GM23338 (cell line): Measurements from ENCODE around the gene MBLAC1. TPM values are rescaled to one million over a fixed set of nuclear protein-coding genes. Genes with fewer than 3 reads are reported as not detected.

Source experiments
- ATAC-seq: fragments of 200-7000 bp; cut with Tn5 transposase; 3 replicates; pipeline ENCODE4 v1.9.1; 2020
- DNase-seq: peaks from one replicate; pipeline ENCODE4 v3.0.0-alpha.2; 2015; ENCODE audit warnings: low spot score
- H2AFZ ChIP-seq: fragments of 200-600 bp; sonication (generic); 2 replicates; pipeline ENCODE4 v1.8.0; 2016; ENCODE audit warnings: antibody characterized with exemption, mild to moderate bottlenecking, moderate library complexity
- H3F3A ChIP-seq: fragments of 200-600 bp; sonication (generic); replicated peaks from 2 replicates; pipeline ENCODE4 v1.8.0; 2017; ENCODE audit warnings: antibody characterized with exemption, mixed run types, low read depth
- H3K27ac ChIP-seq: fragments of 200-600 bp; sonication (generic); 2 replicates; pipeline ENCODE4 v1.6.1; 2016; ENCODE audit warnings: low read depth
- H3K27me3 ChIP-seq: fragments of 200-600 bp; sonication (generic); 2 replicates; pipeline ENCODE4 v1.8.0; 2016; ENCODE audit warnings: mild to moderate bottlenecking, mixed run types, moderate library complexity; ENCODE audit not compliant: insufficient read depth
- H3K36me3 ChIP-seq: fragments of 200-600 bp; sonication (generic); 2 replicates; pipeline ENCODE4 v1.8.0; 2016; ENCODE audit warnings: mild to moderate bottlenecking; ENCODE audit not compliant: insufficient read depth
- H3K4me1 ChIP-seq: fragments of 200-600 bp; sonication (generic); 2 replicates; pipeline ENCODE4 v1.8.0; 2016; ENCODE audit warnings: mild to moderate bottlenecking, moderate library complexity; ENCODE audit not compliant: insufficient read depth
- H3K4me2 ChIP-seq: fragments of 200-600 bp; sonication (generic); 2 replicates; pipeline ENCODE4 v1.7.1; 2017; ENCODE audit warnings: mixed run types
- H3K4me3 ChIP-seq: fragments of 200-600 bp; sonication (generic); 2 replicates; pipeline ENCODE4 v1.6.1; 2016; ENCODE audit warnings: mixed run types
- H3K79me2 ChIP-seq: fragments of 200-600 bp; sonication (generic); replicated peaks from 2 replicates; pipeline ENCODE4 v1.8.0; 2017; ENCODE audit warnings: mild to moderate bottlenecking; ENCODE audit not compliant: insufficient read depth
- H3K9me2 ChIP-seq: fragments of 200-600 bp; sonication (generic); 2 replicates; pipeline ENCODE4 v1.8.0; 2017; ENCODE audit not compliant: insufficient read depth
- H4K20me1 ChIP-seq: fragments of 200-600 bp; sonication (generic); replicated peaks from 2 replicates; pipeline ENCODE4 v1.8.0; 2017; ENCODE audit warnings: mild to moderate bottlenecking; ENCODE audit not compliant: insufficient read depth
- H3K27ac Mint-ChIP-seq: 2 replicates; pipeline ENCODE4 v1.8.0; 2020; ENCODE audit warnings: inconsistent platforms, mild to moderate bottlenecking, moderate library complexity, mixed read lengths
- H3K27me3 Mint-ChIP-seq: 3 replicates; pipeline ENCODE4 v1.8.0; 2022; ENCODE audit warnings: low read depth, mild to moderate bottlenecking, moderate library complexity, mixed read lengths, inconsistent platforms; ENCODE audit not compliant: insufficient read depth, poor library complexity
- H3K36me3 Mint-ChIP-seq: 3 replicates; pipeline ENCODE4 v1.8.0; 2021; ENCODE audit warnings: low read depth, mild to moderate bottlenecking, inconsistent platforms, moderate library complexity, mixed read lengths
- H3K4me1 Mint-ChIP-seq: 3 replicates; pipeline ENCODE4 v1.8.0; 2020; ENCODE audit warnings: mild to moderate bottlenecking, inconsistent platforms, mixed read lengths
- H3K4me3 Mint-ChIP-seq: 3 replicates; pipeline ENCODE4 v1.8.0; 2021; ENCODE audit warnings: moderate library complexity, mild to moderate bottlenecking, inconsistent platforms, mixed read lengths
- H3K9me3 Mint-ChIP-seq: 3 replicates; pipeline ENCODE4 v1.8.0; 2020; ENCODE audit warnings: moderate library complexity, mild to moderate bottlenecking, inconsistent platforms, mixed read lengths
- CREB1 ChIP-seq: fragments of 250-450 bp; sonication (Bioruptor Pico); IDR thresholded peaks from 2 replicates; pipeline ENCODE4 v1.5.0; 2020; ENCODE audit warnings: low read depth, mild to moderate bottlenecking, moderate library complexity
- CTCF ChIP-seq, 2 experiments: fragments of 200-600 bp in 1 of 2; sonication (generic) in 1 of 2; conservative IDR thresholded peaks; 2 replicates each; pipeline versions ENCODE4 v1.5.1 to v1.6.1; 2016 to 2017; ENCODE audit warnings: antibody characterized with exemption in 2 of 2, low read depth in 2 of 2, mild to moderate bottlenecking in 2 of 2, moderate library complexity in 1 of 2
- ETS1 ChIP-seq: IDR thresholded peaks from 2 replicates; pipeline ENCODE4 v1.6.1; 2016; ENCODE audit warnings: antibody characterized with exemption
- EZH2 ChIP-seq: fragments of 200-600 bp; sonication (generic); IDR thresholded peaks from one replicate; pipeline ENCODE4 v1.8.0; 2017; ENCODE audit warnings: antibody characterized with exemption, mild to moderate bottlenecking, low read depth; ENCODE audit not compliant: unreplicated experiment
- EZH2phosphoT487 ChIP-seq: fragments of 200-600 bp; sonication (generic); IDR thresholded peaks from one replicate; pipeline ENCODE4 v1.8.1; 2018; ENCODE audit warnings: antibody characterized with exemption; ENCODE audit not compliant: unreplicated experiment
- JUNB ChIP-seq: IDR thresholded peaks from one replicate; pipeline ENCODE4 v1.6.1; 2016; ENCODE audit warnings: antibody characterized with exemption; ENCODE audit not compliant: unreplicated experiment
- NANOG ChIP-seq: IDR thresholded peaks from 2 replicates; pipeline ENCODE4 v1.6.1; 2016; ENCODE audit warnings: antibody characterized with exemption, borderline replicate concordance
- POLR2AphosphoS5 ChIP-seq: IDR thresholded peaks from 2 replicates; pipeline ENCODE4 v1.6.1; 2016; ENCODE audit warnings: antibody characterized with exemption, low read depth
- STAT1 ChIP-seq: IDR thresholded peaks from one replicate; pipeline ENCODE4 v1.6.1; 2016; ENCODE audit warnings: antibody characterized with exemption; ENCODE audit not compliant: unreplicated experiment
- ZNF114 ChIP-seq: fragments of 250-450 bp; sonication (Bioruptor Pico); IDR thresholded peaks from 2 replicates; pipeline ENCODE4 v1.5.0; 2020; ENCODE audit warnings: mild to moderate bottlenecking, moderate library complexity
- ZNF331 ChIP-seq: fragments of 250-450 bp; sonication (Bioruptor Pico); IDR thresholded peaks from 2 replicates; pipeline ENCODE4 v1.5.0; 2020; ENCODE audit warnings: low read depth, mild to moderate bottlenecking, moderate library complexity
- ZNF462 ChIP-seq: fragments of 250-450 bp; sonication (Bioruptor Pico); IDR thresholded peaks from 2 replicates; pipeline ENCODE4 v1.5.0; 2020; ENCODE audit warnings: mild to moderate bottlenecking, moderate library complexity
- polyA plus RNA-seq: library from polyadenylated mRNA; unstranded; fragments of >200 nt; fragmentation: Nextera tagmentation; extraction: Ambion mirVana; gene quantifications from 2 replicates; pipeline ENCODE4 v1.2.1, GENCODE V29; 2016
- total RNA-seq: library from RNA; depleted of rRNA; stranded (reverse); fragments of >200 nt; shearing (Covaris generic); gene quantifications from 2 replicates; pipeline ENCODE4 v1.2.3, GENCODE V29; 2014
- TF ChIP-seq, protein P1 (sequence below): IDR thresholded peaks from one replicate; pipeline ENCODE4 v1.6.1; 2018; ENCODE audit warnings: antibody characterized with exemption; ENCODE audit not compliant: unreplicated experiment

Gene MBLAC1
- total and polyA plus RNA-seq, 2 experiments from 2014 or later, result 2.7 to 5.7 TPM

GRCh38 chr7:100111156-100111555, 15.6 kb upstream of the MBLAC1 start:
- Mint-ChIP-seq H3K36me3 (peaks cover 78% of the 10 kb centered on the region), H3K27me3 (peaks cover 15% of the 10 kb centered on the region), H3K27ac (no peak overlapping the region), H3K4me1 (peaks cover 2% of the 10 kb centered on the region; the same call in 1 of the 3 replicates), H3K9me3 (no peaks in the 10 kb centered on the region), H3K4me3 (no peak overlapping the region)
- no peak for ATAC-seq
- no peak overlapping the region for H2AFZ ChIP-seq
- TF ChIP-seq POLR2AphosphoS5, result no peak
- no peak for TF ChIP-seq ZNF331 (CRISPR knock-in tag)
- TF ChIP-seq JUNB, result no peak
- no peak for TF ChIP-seq NANOG
- no peak for TF ChIP-seq CREB1 (CRISPR knock-in tag)
- TF ChIP-seq EZH2, result no peak
- TF ChIP-seq ETS1, result no peak
- TF ChIP-seq ZNF462 (CRISPR knock-in tag), result no peak
- TF ChIP-seq CTCF (conservative IDR thresholded peaks at IDR 0.05; ENCODE audit: low read depth in 2 of 2), result no peak
- TF ChIP-seq ZNF114 (CRISPR knock-in tag), result no peak
- TF ChIP-seq STAT1, result no peak
- TF ChIP-seq, protein P1, sequence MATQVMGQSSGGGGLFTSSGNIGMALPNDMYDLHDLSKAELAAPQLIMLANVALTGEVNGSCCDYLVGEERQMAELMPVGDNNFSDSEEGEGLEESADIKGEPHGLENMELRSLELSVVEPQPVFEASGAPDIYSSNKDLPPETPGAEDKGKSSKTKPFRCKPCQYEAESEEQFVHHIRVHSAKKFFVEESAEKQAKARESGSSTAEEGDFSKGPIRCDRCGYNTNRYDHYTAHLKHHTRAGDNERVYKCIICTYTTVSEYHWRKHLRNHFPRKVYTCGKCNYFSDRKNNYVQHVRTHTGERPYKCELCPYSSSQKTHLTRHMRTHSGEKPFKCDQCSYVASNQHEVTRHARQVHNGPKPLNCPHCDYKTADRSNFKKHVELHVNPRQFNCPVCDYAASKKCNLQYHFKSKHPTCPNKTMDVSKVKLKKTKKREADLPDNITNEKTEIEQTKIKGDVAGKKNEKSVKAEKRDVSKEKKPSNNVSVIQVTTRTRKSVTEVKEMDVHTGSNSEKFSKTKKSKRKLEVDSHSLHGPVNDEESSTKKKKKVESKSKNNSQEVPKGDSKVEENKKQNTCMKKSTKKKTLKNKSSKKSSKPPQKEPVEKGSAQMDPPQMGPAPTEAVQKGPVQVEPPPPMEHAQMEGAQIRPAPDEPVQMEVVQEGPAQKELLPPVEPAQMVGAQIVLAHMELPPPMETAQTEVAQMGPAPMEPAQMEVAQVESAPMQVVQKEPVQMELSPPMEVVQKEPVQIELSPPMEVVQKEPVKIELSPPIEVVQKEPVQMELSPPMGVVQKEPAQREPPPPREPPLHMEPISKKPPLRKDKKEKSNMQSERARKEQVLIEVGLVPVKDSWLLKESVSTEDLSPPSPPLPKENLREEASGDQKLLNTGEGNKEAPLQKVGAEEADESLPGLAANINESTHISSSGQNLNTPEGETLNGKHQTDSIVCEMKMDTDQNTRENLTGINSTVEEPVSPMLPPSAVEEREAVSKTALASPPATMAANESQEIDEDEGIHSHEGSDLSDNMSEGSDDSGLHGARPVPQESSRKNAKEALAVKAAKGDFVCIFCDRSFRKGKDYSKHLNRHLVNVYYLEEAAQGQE, result no peak
- no peak for TF ChIP-seq EZH2phosphoT487
- H3K36me3 ChIP-seq, result peaks cover 17% of the 10 kb centered on the region; the same call in 1 of the 2 replicates
- DNase-seq, result no peak
- H3K27me3 ChIP-seq, result no peaks in the 10 kb centered on the region
- H4K20me1 ChIP-seq, result no peaks in the 10 kb centered on the region
- H3K27ac ChIP-seq, result no peak overlapping the region
- H3K4me1 ChIP-seq, result no peaks in the 10 kb centered on the region
- H3K4me2 ChIP-seq, result no peak overlapping the region
- no peak overlapping the region for H3K4me3 ChIP-seq
- H3K9me2 ChIP-seq, result no peaks in the 10 kb centered on the region
- no peaks in the 10 kb centered on the region for H3K79me2 ChIP-seq
- H3F3A ChIP-seq, result no peaks in the 10 kb centered on the region; the same call in 1 of the 2 replicates
